Left ventricle myocardium inferior (tissue), 1 donor: ENCODE data around the gene CIB4. TPM values are rescaled to one million over a fixed set of nuclear protein-coding genes. Genes with fewer than 3 reads are reported as not detected.

Experiments
- DNase-seq: peaks from one replicate; pipeline ENCODE4 v3.0.0-alpha.2; 2020
- H3K27ac ChIP-seq: fragments of 200-600 bp; replicated peaks from 2 replicates; pipeline ENCODE4 v1.8.0; 2021
- H3K27me3 ChIP-seq: fragments of 200-600 bp; 2 replicates; pipeline ENCODE4 v1.8.0; 2021; ENCODE audit warnings: low read depth
- H3K36me3 ChIP-seq: fragments of 200-600 bp; 2 replicates; pipeline ENCODE4 v1.8.0; 2021
- H3K4me1 ChIP-seq: fragments of 200-600 bp; 2 replicates; pipeline ENCODE4 v1.8.0; 2021
- H3K4me3 ChIP-seq: fragments of 200-600 bp; 2 replicates; pipeline ENCODE4 v1.8.0; 2021; ENCODE audit warnings: mild to moderate bottlenecking, moderate library complexity
- H3K9me3 ChIP-seq: fragments of 200-600 bp; replicated peaks from 2 replicates; pipeline ENCODE4 v1.8.0; 2021
- intact Hi-C: fragments of 100-400 bp; cut with micrococcal nuclease; formaldehyde crosslinking; loops from one replicate; pipeline ENCODE4 v1.11.0; 2022
- total RNA-seq: library from RNA; stranded (reverse); fragmentation: NEBNext Ultra II Directional; extraction: Animal tissue kit (Norgen Biotek cat#: 25700); gene quantifications from one replicate; pipeline ENCODE4 v1.2.1, GENCODE V29; 2021
- TF ChIP-seq, protein P1 (sequence below): fragments of 200-600 bp; IDR thresholded peaks from 2 replicates; pipeline ENCODE4 v1.8.0; 2021; ENCODE audit warnings: antibody characterized with exemption, mild to moderate bottlenecking, borderline replicate concordance
- donor health status: DM: no; HTN: yes; CAD: no; lungs with severe emphysema.

The CIB4 gene
- total RNA-seq, 1 donor from 2014 or later, result not detected

DNA sequence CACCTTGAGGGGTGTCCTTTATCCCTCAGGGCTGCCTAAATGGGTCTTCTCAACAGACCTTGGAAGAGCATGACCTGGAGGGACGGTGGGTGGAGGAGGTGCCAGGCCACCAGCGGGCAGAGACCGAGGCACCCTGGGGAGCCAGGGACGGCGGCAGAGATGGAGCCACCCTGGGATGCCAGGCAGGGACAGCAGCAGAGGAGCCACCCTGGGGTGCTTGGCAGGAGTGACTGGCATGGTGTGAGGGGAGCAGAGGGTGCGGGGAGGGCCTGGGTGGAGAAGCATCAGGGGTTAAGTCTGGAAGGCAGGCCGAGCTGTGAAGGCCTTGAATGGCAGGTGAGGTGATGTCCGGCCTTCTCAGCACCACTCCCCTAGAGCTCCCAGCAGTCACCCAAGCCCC is 56.1 kb downstream of the CIB4 start:
- Histone ChIP-seq H3K4me1 (no peaks in the 10 kb centered on the region), H3K27me3 (peaks cover 92% of the 10 kb centered on the region), H3K4me3 (no peak overlapping the region), H3K36me3 (no peaks in the 10 kb centered on the region), H3K27ac (no peak overlapping the region), H3K9me3 (no peaks in the 10 kb centered on the region)
- TF ChIP-seq, protein P1, sequence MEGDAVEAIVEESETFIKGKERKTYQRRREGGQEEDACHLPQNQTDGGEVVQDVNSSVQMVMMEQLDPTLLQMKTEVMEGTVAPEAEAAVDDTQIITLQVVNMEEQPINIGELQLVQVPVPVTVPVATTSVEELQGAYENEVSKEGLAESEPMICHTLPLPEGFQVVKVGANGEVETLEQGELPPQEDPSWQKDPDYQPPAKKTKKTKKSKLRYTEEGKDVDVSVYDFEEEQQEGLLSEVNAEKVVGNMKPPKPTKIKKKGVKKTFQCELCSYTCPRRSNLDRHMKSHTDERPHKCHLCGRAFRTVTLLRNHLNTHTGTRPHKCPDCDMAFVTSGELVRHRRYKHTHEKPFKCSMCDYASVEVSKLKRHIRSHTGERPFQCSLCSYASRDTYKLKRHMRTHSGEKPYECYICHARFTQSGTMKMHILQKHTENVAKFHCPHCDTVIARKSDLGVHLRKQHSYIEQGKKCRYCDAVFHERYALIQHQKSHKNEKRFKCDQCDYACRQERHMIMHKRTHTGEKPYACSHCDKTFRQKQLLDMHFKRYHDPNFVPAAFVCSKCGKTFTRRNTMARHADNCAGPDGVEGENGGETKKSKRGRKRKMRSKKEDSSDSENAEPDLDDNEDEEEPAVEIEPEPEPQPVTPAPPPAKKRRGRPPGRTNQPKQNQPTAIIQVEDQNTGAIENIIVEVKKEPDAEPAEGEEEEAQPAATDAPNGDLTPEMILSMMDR, result no peak
- no peak for DNase-seq
- intact Hi-C loops, result no loop called here

- Histone ChIP-seq H3K27ac (no peak overlapping the region), H3K9me3 (no peaks in the 10 kb centered on the region), H3K4me1 (no peaks in the 10 kb centered on the region), H3K36me3 (no peaks in the 10 kb centered on the region), H3K27me3 (peaks cover 92% of the 10 kb centered on the region), H3K4me3 (no peak overlapping the region)
- intact Hi-C loops, result no loop called here
- DNase-seq, result no peak
- TF ChIP-seq, protein P1, result no peak
Observed at GRCh38 chr2:26584656-26585055, 56.5 kb downstream of the CIB4 start.

DNA sequence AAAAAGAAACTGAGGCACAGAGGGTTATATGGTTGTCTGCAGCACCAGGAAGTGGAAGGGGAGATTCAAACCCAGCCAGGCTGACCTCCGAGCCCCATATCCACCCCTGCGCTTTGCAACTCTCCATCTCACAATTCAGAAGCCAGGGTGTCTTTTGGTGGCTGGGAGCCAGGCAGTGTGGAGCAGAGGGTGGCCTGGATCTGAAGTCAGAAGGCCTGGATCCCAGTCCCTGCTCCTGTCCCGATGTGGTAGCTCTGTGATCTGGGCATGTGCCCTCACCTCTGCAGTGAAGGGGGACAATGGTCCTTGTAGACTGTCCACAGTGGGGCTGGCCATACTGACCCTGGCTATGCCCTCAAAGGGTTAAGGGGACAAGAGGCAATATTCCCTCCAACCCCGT is 57.0 kb downstream of the CIB4 start:
- Histone ChIP-seq H3K9me3 (no peaks in the 10 kb centered on the region), H3K4me1 (no peaks in the 10 kb centered on the region), H3K27me3 (peaks cover 92% of the 10 kb centered on the region), H3K4me3 (no peak overlapping the region), H3K27ac (no peak overlapping the region), H3K36me3 (no peaks in the 10 kb centered on the region)
- TF ChIP-seq, protein P1, result no peak
- intact Hi-C loops, result no loop called here
- no peak for DNase-seq

DNA sequence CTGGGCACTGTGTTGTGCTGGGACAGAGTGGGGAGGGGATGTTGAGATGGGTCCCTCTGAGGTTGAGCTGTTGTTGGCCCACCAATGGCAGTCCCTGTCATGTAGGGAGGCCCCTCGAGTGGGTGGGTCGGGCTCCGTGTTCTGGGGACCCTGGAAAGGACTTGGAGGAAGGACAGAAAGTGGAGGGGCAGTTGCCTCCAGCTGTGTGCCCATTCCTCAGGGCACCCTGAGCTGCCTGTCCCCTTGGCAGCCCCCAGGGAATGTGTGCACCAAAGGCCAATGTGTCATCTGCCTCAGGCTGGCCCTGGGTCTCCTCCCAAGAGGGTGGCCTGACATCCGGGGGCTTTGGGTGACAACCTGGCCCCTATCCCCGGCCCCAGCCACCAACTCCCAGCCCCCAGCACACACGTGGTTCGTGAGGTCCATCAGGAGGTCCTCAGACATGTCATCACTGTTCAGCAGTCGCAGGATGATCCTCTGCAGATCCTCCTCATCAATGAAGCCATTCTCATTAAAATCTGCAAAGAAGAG is 57.7 kb downstream of the CIB4 start:
- Histone ChIP-seq H3K4me3 (no peak overlapping the region), H3K4me1 (no peaks in the 10 kb centered on the region), H3K36me3 (no peaks in the 10 kb centered on the region), H3K27ac (no peak overlapping the region), H3K27me3 (peaks cover 95% of the 10 kb centered on the region), H3K9me3 (no peaks in the 10 kb centered on the region)
- intact Hi-C loops, result no loop called here
- TF ChIP-seq, protein P1, result no peak
- DNase-seq, result no peak

DNA sequence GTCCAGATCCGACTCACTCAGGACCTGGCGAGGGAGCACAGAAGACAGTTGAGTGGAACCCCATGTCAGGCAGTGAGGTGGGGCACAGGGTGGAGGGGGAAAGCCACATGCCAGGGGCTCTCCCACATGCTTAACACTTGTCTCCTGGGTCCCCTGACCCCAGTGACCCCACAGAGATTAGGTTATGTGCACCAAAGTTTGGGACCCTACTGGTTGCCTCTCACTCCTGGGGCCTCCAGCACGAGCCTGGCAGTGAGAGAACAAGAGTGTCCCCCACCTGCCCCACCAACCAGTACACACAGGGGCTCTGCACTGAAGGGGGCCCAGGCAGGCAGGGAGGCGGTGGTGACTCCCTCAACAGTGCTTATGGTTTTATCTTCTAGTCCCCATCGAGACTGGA is 58.3 kb downstream of the CIB4 start:
- Histone ChIP-seq H3K36me3 (no peaks in the 10 kb centered on the region), H3K4me1 (no peaks in the 10 kb centered on the region), H3K27ac (no peak overlapping the region), H3K27me3 (peaks cover 95% of the 10 kb centered on the region), H3K4me3 (no peak overlapping the region), H3K9me3 (no peaks in the 10 kb centered on the region)
- TF ChIP-seq, protein P1, result no peak
- DNase-seq, result no peak
- intact Hi-C loops, result no loop called here
